Right renal cortex interstitium (tissue), 3 donors: ENCODE results near the gene SERPINC1. TPM values are rescaled to one million over a fixed set of nuclear protein-coding genes. Genes with fewer than 3 reads are reported as not detected.
"Not testable (repeated sequence)": the region's sequence is repeated elsewhere in the genome, so short reads cannot be mapped to it uniquely, and the experiment has no call there.

Experiments used
- DNase-seq, 3 donors: peaks; one replicate each; pipeline ENCODE4 v3.0.0-alpha.2; 2013; ENCODE audit warnings: low read depth in 3 of 3, low spot score in 2 of 3
- polyA plus RNA-seq, 3 donors: library from polyadenylated mRNA; unstranded; fragments of 120-200 nt; gene quantifications; one replicate each; pipeline ENCODE4 v1.2.1, GENCODE V29; 2013; ENCODE audit not compliant: insufficient read length in 3 of 3

The SERPINC1 gene
- polyA plus RNA-seq, 3 donors: 0.35 to 0.80 (median 0.52) TPM

GRCh38 chr1:173894189-173894588, 22.9 kb downstream of the SERPINC1 start:
- DNase-seq: no peak

GRCh38 chr1:173893611-173894010, 23.5 kb downstream of the SERPINC1 start:
- no peak for DNase-seq

DNA sequence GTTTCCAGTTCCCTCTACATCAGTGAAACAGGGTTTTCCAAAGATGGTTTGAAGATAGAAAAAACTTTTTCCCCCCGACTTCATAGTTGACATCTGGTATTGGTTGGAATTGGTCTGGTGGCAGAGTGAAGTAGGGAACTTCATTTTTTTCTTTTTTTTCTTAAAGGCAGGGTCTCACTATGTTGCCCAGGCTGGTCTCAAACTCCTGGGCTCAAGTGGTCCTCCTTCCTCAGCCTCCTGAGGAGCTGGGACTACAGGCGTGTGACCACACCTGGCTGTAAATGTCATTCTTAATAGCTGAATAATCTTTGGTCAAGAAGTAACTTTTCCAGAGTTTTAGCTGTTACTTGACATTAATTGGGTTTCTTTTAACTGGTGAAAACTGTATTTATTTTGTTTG, 27.2 kb downstream of the SERPINC1 start:
- no peak for DNase-seq

DNA sequence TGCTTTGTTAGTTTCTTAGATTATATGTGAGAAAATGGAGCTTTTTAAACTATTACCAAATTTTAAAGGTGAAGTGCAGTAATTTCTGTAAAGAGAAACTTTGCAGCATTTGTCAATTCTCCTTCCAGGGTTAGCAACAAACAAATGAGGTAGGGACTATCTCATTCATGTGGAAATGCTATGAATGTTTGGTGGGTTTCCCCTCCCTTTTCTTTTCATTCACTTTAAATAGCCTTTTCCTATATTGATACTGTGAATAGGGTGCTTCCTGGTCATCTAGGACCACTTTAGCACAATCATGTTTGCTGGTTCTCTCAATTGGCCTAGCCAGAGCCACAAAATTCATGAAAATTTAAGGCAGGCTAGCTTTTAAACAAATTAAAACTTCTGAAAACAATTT, 28.4 kb downstream of the SERPINC1 start:
- DNase-seq: no peak

- DNase-seq: no peak
Measured at GRCh38 chr1:173887627-173888026, 29.5 kb downstream of the SERPINC1 start.

GRCh38 chr1:173886746-173887611, 30.1 kb downstream of the SERPINC1 start:
- no peak for DNase-seq

- no peak for DNase-seq
Measured at GRCh38 chr1:173884701-173885100, 32.4 kb downstream of the SERPINC1 start.

GRCh38 chr1:173881117-173881516, 36.0 kb downstream of the SERPINC1 start:
- not testable (repeated sequence) for DNase-seq

- no peak for DNase-seq
Measured at GRCh38 chr1:173878251-173878650, 38.9 kb downstream of the SERPINC1 start.

- DNase-seq: no peak
Measured at GRCh38 chr1:173876732-173877131, 40.4 kb downstream of the SERPINC1 start.

DNA sequence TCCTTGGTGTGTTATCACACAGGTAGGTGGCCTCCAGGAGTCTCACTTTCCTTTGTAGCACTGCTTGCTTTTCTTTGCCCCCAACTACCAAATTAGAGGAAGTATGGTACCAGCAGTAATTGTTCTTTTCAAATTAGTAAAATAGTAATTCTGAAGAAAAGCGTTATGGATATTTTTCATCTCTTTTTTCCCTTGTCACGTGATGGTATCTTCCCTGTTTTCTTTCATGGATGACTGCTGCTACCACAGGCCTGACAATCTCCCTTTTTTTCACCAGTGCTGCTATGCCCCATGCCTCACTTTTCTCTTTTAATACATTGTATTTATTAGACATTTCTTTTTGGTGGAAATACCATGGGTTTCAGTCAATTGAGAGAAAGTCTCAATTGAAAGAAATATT, 45.6 kb downstream of the SERPINC1 start:
- no peak for DNase-seq

- no peak for DNase-seq
Measured at GRCh38 chr1:173871091-173871490, 46.0 kb downstream of the SERPINC1 start.

GRCh38 chr1:173870252-173871075, 46.7 kb downstream of the SERPINC1 start:
- DNase-seq: no peak

DNA sequence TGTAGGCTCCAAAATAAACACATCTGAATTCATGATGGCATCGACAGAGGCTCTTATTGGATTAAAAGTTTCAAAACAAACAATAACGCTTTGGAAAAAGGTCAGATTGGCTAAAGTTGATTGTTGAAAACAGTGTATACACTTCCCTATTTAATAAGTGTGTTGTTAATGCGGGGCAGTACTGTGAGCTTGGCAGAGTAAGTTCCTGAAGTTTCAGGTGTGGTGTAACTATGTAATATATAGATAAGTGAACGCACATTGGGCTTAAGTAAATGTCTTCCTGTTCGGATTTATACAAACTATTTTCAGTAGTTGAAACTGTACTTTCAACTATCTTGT, 48.1 kb downstream of the SERPINC1 start:
- DNase-seq: no peak

GRCh38 chr1:173868266-173869020, 48.7 kb downstream of the SERPINC1 start, which contains the start of gene ZBTB37:
Gene ZBTB37, plus strand, starts transcription at chr1:173868380. Its CDS starts 1,846 bp downstream, at chr1:173870226.
- DNase-seq: peak in 2 of 3 donors; percentile 50 to 56

- DNase-seq: peak; percentile 98 to 100 (median 99)
Measured at GRCh38 chr1:173867753-173868265, 49.3 kb downstream of the SERPINC1 start, which contains the start of gene GAS5. Gene GAS5, minus strand, starts transcription at chr1:173867989.

GRCh38 chr1:173867141-173867752, 49.9 kb downstream of the SERPINC1 start:
- DNase-seq: no peak

GRCh38 chr1:173866413-173867115, 50.6 kb downstream of the SERPINC1 start:
- DNase-seq: no peak

- no peak for DNase-seq
Measured at GRCh38 chr1:173865468-173866164, 51.5 kb downstream of the SERPINC1 start.
